Measurements from ENCODE around the gene WNK2.

The WNK2 gene

GRCh38 chr9:93218671-93219420, 34.9 kb downstream of the WNK2 start:
- no peak for DNase-seq (ENCODE audit: low read depth)

GRCh38 chr9:93219692-93220091, 35.8 kb downstream of the WNK2 start:
- DNase-seq (ENCODE audit: low read depth) = no peak

- no peak for DNase-seq (ENCODE audit: low read depth)
Measured at GRCh38 chr9:93220627-93221026, 36.7 kb downstream of the WNK2 start.

GRCh38 chr9:93221044-93221443, 37.1 kb downstream of the WNK2 start:
- no peak for DNase-seq (ENCODE audit: low read depth)

- DNase-seq (ENCODE audit: low read depth) = no peak
Measured at GRCh38 chr9:93222890-93223259, 38.9 kb downstream of the WNK2 start.

GRCh38 chr9:93223260-93224180, 39.6 kb downstream of the WNK2 start:
- peak; percentile 83 for DNase-seq (ENCODE audit: low read depth)

- DNase-seq (ENCODE audit: low read depth) = no peak
Measured at GRCh38 chr9:93224591-93224990, 40.7 kb downstream of the WNK2 start.

GRCh38 chr9:93225417-93225816, 41.5 kb downstream of the WNK2 start:
- no peak for DNase-seq (ENCODE audit: low read depth)

GRCh38 chr9:93225892-93226291, 42.0 kb downstream of the WNK2 start:
- DNase-seq (ENCODE audit: low read depth) = no peak

- no peak for DNase-seq (ENCODE audit: low read depth)
Measured at GRCh38 chr9:93226819-93227218, 42.9 kb downstream of the WNK2 start.

- no peak for DNase-seq (ENCODE audit: low read depth)
Measured at GRCh38 chr9:93228030-93228429, 44.1 kb downstream of the WNK2 start.

GRCh38 chr9:93228453-93228852, 44.5 kb downstream of the WNK2 start:
- DNase-seq (ENCODE audit: low read depth) = no peak

- DNase-seq (ENCODE audit: low read depth) = no peak
Measured at GRCh38 chr9:93229636-93230035, 45.7 kb downstream of the WNK2 start.

- no peak for DNase-seq (ENCODE audit: low read depth)
Measured at GRCh38 chr9:93230185-93230584, 46.2 kb downstream of the WNK2 start.

GRCh38 chr9:93230601-93231000, 46.7 kb downstream of the WNK2 start:
- no peak for DNase-seq (ENCODE audit: low read depth)

GRCh38 chr9:93231121-93231694, 47.3 kb downstream of the WNK2 start:
- DNase-seq (ENCODE audit: low read depth) = no peak

GRCh38 chr9:93231716-93232115, 47.8 kb downstream of the WNK2 start:
- DNase-seq (ENCODE audit: low read depth) = no peak

- no peak for DNase-seq (ENCODE audit: low read depth)
Measured at GRCh38 chr9:93232388-93232960, 48.5 kb downstream of the WNK2 start.

GRCh38 chr9:93233033-93233432, 49.1 kb downstream of the WNK2 start:
- no peak for DNase-seq (ENCODE audit: low read depth)

- no peak for DNase-seq (ENCODE audit: low read depth)
Measured at GRCh38 chr9:93234600-93234999, 50.7 kb downstream of the WNK2 start.

- no peak for DNase-seq (ENCODE audit: low read depth)
Measured at GRCh38 chr9:93235300-93235960, 51.5 kb downstream of the WNK2 start.

Data from EH (cell line).